Keratinocyte (primary cell): ENCODE results near the gene AMBRA1. TPM values are rescaled to one million over a fixed set of nuclear protein-coding genes. Genes with fewer than 3 reads are reported as not detected.

Source experiments
- DNase-seq: peaks from one replicate; pipeline ENCODE4 v3.0.0-alpha.2; 2011; ENCODE audit warnings: low read depth, missing footprints, low spot score
- FAIRE-seq: peaks from 2 replicates; lab custom pipeline; 2011; peaks lifted over from hg19 to GRCh38; lab: Jason Lieb, UNC
- H2AFZ ChIP-seq: 2 replicates; pipeline ENCODE4 v1.6.0; 2012; ENCODE audit warnings: low read length, control low read depth, inconsistent platforms; ENCODE audit not compliant: control insufficient read depth
- H3K27ac ChIP-seq: 2 replicates; pipeline ENCODE4 v1.5.1; 2011; ENCODE audit warnings: low read length; ENCODE audit not compliant: control insufficient read depth, insufficient read depth
- H3K27me3 ChIP-seq: 3 replicates; pipeline ENCODE4 v1.6.0; 2011; ENCODE audit warnings: low read length; ENCODE audit not compliant: control insufficient read depth, insufficient read depth; ENCODE audit errors: extremely low read depth
- H3K36me3 ChIP-seq, 2 experiments: 2 replicates in 1 of 2; 3 replicates in 1 of 2; pipeline ENCODE4 v1.5.1; 2011; ENCODE audit warnings: low read length in 2 of 2, mild to moderate bottlenecking in 1 of 2; ENCODE audit not compliant: control insufficient read depth in 2 of 2, insufficient read depth in 2 of 2; ENCODE audit errors: extremely low read depth in 1 of 2
- H3K4me1 ChIP-seq: 3 replicates; pipeline ENCODE4 v1.5.1; 2011; ENCODE audit warnings: low read length; ENCODE audit not compliant: control insufficient read depth, insufficient read depth; ENCODE audit errors: extremely low read depth
- H3K4me2 ChIP-seq: 3 replicates; pipeline ENCODE4 v1.6.0; 2011; ENCODE audit warnings: low read depth, low read length; ENCODE audit not compliant: control insufficient read depth, insufficient read depth; ENCODE audit errors: extremely low read depth
- H3K4me3 ChIP-seq, 3 experiments: fragments of 200-600 bp in 1 of 3; sonication (generic) in 1 of 3; 2 replicates in 2 of 3; 3 replicates in 1 of 3; pipeline ENCODE4 v1.5.1; 2011 to 2016; ENCODE audit warnings: low read length in 3 of 3, mild to moderate bottlenecking in 3 of 3, control low read depth in 2 of 3, inconsistent platforms in 1 of 3, low read depth in 1 of 3, mixed read lengths in 1 of 3, mixed run types in 1 of 3, moderate library complexity in 1 of 3; ENCODE audit not compliant: control insufficient read depth in 2 of 3, insufficient read depth in 2 of 3; ENCODE audit errors: extremely low read depth in 1 of 3
- H3K79me2 ChIP-seq: 2 replicates; pipeline ENCODE4 v1.6.0; 2012; ENCODE audit warnings: low read length; ENCODE audit not compliant: control insufficient read depth, insufficient read depth
- H3K9ac ChIP-seq: 3 replicates; pipeline ENCODE4 v1.6.0; 2011; ENCODE audit warnings: low read length; ENCODE audit not compliant: control insufficient read depth, insufficient read depth; ENCODE audit errors: extremely low read depth
- H3K9me1 ChIP-seq: 3 replicates; pipeline ENCODE4 v1.6.0; 2011; ENCODE audit warnings: low read length; ENCODE audit not compliant: control insufficient read depth, insufficient read depth; ENCODE audit errors: extremely low read depth
- H3K9me3 ChIP-seq: 2 replicates; pipeline ENCODE4 v1.5.1; 2012; ENCODE audit warnings: low read depth, low read length; ENCODE audit not compliant: control insufficient read depth
- H4K20me1 ChIP-seq: 3 replicates; pipeline ENCODE4 v1.6.0; 2011; ENCODE audit warnings: low read length; ENCODE audit not compliant: control insufficient read depth, insufficient read depth; ENCODE audit errors: extremely low read depth
- EZH2 ChIP-seq: IDR thresholded peaks from one replicate; pipeline ENCODE4 v1.6.1; 2012; ENCODE audit warnings: inconsistent platforms, mild to moderate bottlenecking, low read length, moderate library complexity
- dilution Hi-C: fragments of 300-500 bp; cut with MboI; formaldehyde crosslinking; loops from one replicate; pipeline ENCODE4 v1.7.0; 2020; ENCODE audit warnings: low sequenced_read_pairs; ENCODE audit not compliant: extremely low pct_ligation_motif_present
- polyA plus RNA-seq, 5 experiments: library from polyadenylated mRNA; depleted of rRNA in 3 of 5; stranded (reverse) in 3 of 5; stranded (forward) in 1 of 5; unstranded in 1 of 5; fragments of >200 nt; gene quantifications; 1 replicate in 1 of 5; 2 replicates in 3 of 5; 3 replicates in 1 of 5; pipeline versions ENCODE4 v1.2.1 to v1.2.3, GENCODE V29; 2011 to 2012; ENCODE audit warnings: missing spikeins in 2 of 5, low read depth in 1 of 5, low replicate concordance in 1 of 5
- TF ChIP-seq, protein P1 (sequence below), 3 experiments: IDR thresholded peaks in 1 of 3; conservative IDR thresholded peaks in 1 of 3; optimal IDR thresholded peaks in 1 of 3; 2 replicates in 2 of 3; 3 replicates in 1 of 3; pipeline versions ENCODE3 to v1.5.1; 2011; ENCODE audit warnings: low read length in 3 of 3, mild to moderate bottlenecking in 3 of 3, moderate library complexity in 2 of 3, control low read depth in 1 of 3, inconsistent platforms in 1 of 3; ENCODE audit not compliant: insufficient read depth in 2 of 3; ENCODE audit errors: extremely low read depth in 1 of 3

The AMBRA1 gene
- polyA plus RNA-seq, 1 donor (not counting 4 experiments of a cell fraction or from before 2014, with no cell fraction given), result 10.5 TPM

GRCh38 chr11:46390331-46391171, 203.3 kb downstream of the AMBRA1 start:
- peak overlapping the region in 1 of 3 experiments; percentile 66 for H3K4me3 ChIP-seq
- DNase-seq, result no peak
- no peak overlapping the region for H2AFZ ChIP-seq
- H3K27ac ChIP-seq, result no peak overlapping the region
- H3K9me3 ChIP-seq, result no peaks in the 10 kb centered on the region
- TF ChIP-seq, protein P1, sequence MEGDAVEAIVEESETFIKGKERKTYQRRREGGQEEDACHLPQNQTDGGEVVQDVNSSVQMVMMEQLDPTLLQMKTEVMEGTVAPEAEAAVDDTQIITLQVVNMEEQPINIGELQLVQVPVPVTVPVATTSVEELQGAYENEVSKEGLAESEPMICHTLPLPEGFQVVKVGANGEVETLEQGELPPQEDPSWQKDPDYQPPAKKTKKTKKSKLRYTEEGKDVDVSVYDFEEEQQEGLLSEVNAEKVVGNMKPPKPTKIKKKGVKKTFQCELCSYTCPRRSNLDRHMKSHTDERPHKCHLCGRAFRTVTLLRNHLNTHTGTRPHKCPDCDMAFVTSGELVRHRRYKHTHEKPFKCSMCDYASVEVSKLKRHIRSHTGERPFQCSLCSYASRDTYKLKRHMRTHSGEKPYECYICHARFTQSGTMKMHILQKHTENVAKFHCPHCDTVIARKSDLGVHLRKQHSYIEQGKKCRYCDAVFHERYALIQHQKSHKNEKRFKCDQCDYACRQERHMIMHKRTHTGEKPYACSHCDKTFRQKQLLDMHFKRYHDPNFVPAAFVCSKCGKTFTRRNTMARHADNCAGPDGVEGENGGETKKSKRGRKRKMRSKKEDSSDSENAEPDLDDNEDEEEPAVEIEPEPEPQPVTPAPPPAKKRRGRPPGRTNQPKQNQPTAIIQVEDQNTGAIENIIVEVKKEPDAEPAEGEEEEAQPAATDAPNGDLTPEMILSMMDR (optimal IDR thresholded peaks at IDR 0.05 in 1 of 3, IDR thresholded peaks at IDR 0.05 in 1 of 3, conservative IDR thresholded peaks at IDR 0.05 in 1 of 3; ENCODE audit: extremely low read depth in 1 of 3, insufficient read depth in 2 of 3, low read length in 3 of 3), result no peak
- TF ChIP-seq EZH2, result peak; percentile 97
- H3K79me2 ChIP-seq, result no peaks in the 10 kb centered on the region
- peaks cover 8% of the 10 kb centered on the region for H4K20me1 ChIP-seq
- dilution Hi-C loops, result no loop called here
- no peak for FAIRE-seq
- H3K27me3 ChIP-seq, result peaks cover 66% of the 10 kb centered on the region
- H3K9me1 ChIP-seq, result no peaks in the 10 kb centered on the region
- no peak overlapping the region for H3K9ac ChIP-seq
- H3K4me1 ChIP-seq, result peaks cover 17% of the 10 kb centered on the region
- no peaks in the 10 kb centered on the region for H3K36me3 ChIP-seq
- peak overlapping the region; percentile 88 for H3K4me2 ChIP-seq

- Histone ChIP-seq H3K9me1 (no peaks in the 10 kb centered on the region), H2AFZ (peak overlapping the region; percentile 37), H3K27ac (no peak overlapping the region), H3K4me1 (peaks cover 17% of the 10 kb centered on the region), H3K36me3 (no peaks in the 10 kb centered on the region), H3K4me3 (peak overlapping the region; percentile 39 to 66 (median 64)), H3K9me3 (no peaks in the 10 kb centered on the region), H3K4me2 (peak overlapping the region; percentile 88), H3K79me2 (no peaks in the 10 kb centered on the region), H3K27me3 (peaks cover 66% of the 10 kb centered on the region), H3K9ac (peak overlapping the region; percentile 52), H4K20me1 (peaks cover 8% of the 10 kb centered on the region)
- no peak for FAIRE-seq
- peak; percentile 25 for DNase-seq
- dilution Hi-C loops, result no loop called here
- TF ChIP-seq, protein P1 (optimal IDR thresholded peaks at IDR 0.05 in 1 of 3, IDR thresholded peaks at IDR 0.05 in 1 of 3, conservative IDR thresholded peaks at IDR 0.05 in 1 of 3; ENCODE audit: extremely low read depth in 1 of 3, insufficient read depth in 2 of 3, low read length in 3 of 3), result peak; percentile 64 to 96 (median 95)
- no peak for TF ChIP-seq EZH2
Observed at GRCh38 chr11:46389450-46390330, 204.1 kb downstream of the AMBRA1 start.
